ENCODE measurements around the gene MLH1. TPM values are rescaled to one million over a fixed set of nuclear protein-coding genes. Genes with fewer than 3 reads are reported as not detected.
A peak's percentile ranks its signal among the peaks of the same experiment; 100 is the strongest.

Gene MLH1
- total RNA-seq, 4 donors from 2014 or later, result 27.9 to 59.0 (median 36.3) TPM

GRCh38 chr3:37056826-37057225, 63.5 kb downstream of the MLH1 start:
- Histone ChIP-seq H3K27ac (replicated peaks in 1 of 4) (peak overlapping the region in 1 of 4 donors; percentile 18), H3K9me3 (no peaks in the 10 kb centered on the region), H3K36me3 (peaks cover 16 to 77% (median 44%) of the 10 kb centered on the region in 4 donors), H3K4me1 (peaks cover 36 to 43% (median 39%) of the 10 kb centered on the region in 4 donors), H3K27me3 (no peaks in the 10 kb centered on the region), H3K4me3 (no peak overlapping the region)
- intact Hi-C loops (cut with DNase I), result no loop called here
- DNase-seq (ENCODE audit: extremely low spot score), result no peak
- no peak for TF ChIP-seq POLR2A (IDR thresholded peaks at IDR 0.05; ENCODE audit: low read depth)
- TF ChIP-seq EP300 (IDR thresholded peaks at IDR 0.05), result no peak
- TF ChIP-seq POLR2AphosphoS5 (IDR thresholded peaks at IDR 0.05), result no peak
- no peak for TF ChIP-seq CTCF (IDR thresholded peaks at IDR 0.05)

- Histone ChIP-seq H3K36me3 (peaks cover 11 to 74% (median 46%) of the 10 kb centered on the region in 4 donors), H3K27ac (replicated peaks in 1 of 4) (no peak overlapping the region), H3K4me3 (no peak overlapping the region), H3K27me3 (no peaks in the 10 kb centered on the region), H3K4me1 (peaks cover 27 to 36% (median 33%) of the 10 kb centered on the region in 4 donors), H3K9me3 (no peaks in the 10 kb centered on the region)
- no peak for DNase-seq (ENCODE audit: extremely low spot score)
- WGBS, result 96% methylated on average over 5 of the region's 5 CpGs
- TF ChIP-seq POLR2AphosphoS5 (IDR thresholded peaks at IDR 0.05) (no peak), POLR2A (IDR thresholded peaks at IDR 0.05; ENCODE audit: low read depth) (no peak), EP300 (IDR thresholded peaks at IDR 0.05) (no peak), CTCF (IDR thresholded peaks at IDR 0.05) (no peak)
- intact Hi-C loops (cut with DNase I), result no loop called here
Observed at GRCh38 chr3:37058117-37058516, 64.8 kb downstream of the MLH1 start.

- intact Hi-C loops (cut with DNase I), result no loop called here
- Histone ChIP-seq H3K4me1 (no peaks in the 10 kb centered on the region), H3K36me3 (peaks cover 0 to 78% (median 45%) of the 10 kb centered on the region in 4 donors), H3K9me3 (no peaks in the 10 kb centered on the region), H3K4me3 (no peak overlapping the region), H3K27me3 (no peaks in the 10 kb centered on the region), H3K27ac (replicated peaks in 1 of 4) (no peak overlapping the region)
- TF ChIP-seq EP300 (IDR thresholded peaks at IDR 0.05), result no peak
- no peak for TF ChIP-seq POLR2AphosphoS5 (IDR thresholded peaks at IDR 0.05)
- no peak for TF ChIP-seq CTCF (IDR thresholded peaks at IDR 0.05)
- no peak for TF ChIP-seq POLR2A (IDR thresholded peaks at IDR 0.05; ENCODE audit: low read depth)
- 96% methylated on average over 3 of the region's 3 CpGs for WGBS
- DNase-seq (ENCODE audit: extremely low spot score), result no peak
Observed at GRCh38 chr3:37064747-37065146, 71.4 kb downstream of the MLH1 start.

- Histone ChIP-seq H3K4me3 (no peak overlapping the region), H3K27me3 (no peaks in the 10 kb centered on the region), H3K4me1 (peaks cover 0 to 10% (median 5%) of the 10 kb centered on the region in 4 donors), H3K36me3 (peaks cover 0 to 69% (median 38%) of the 10 kb centered on the region in 4 donors), H3K27ac (replicated peaks in 1 of 4) (no peak overlapping the region), H3K9me3 (no peaks in the 10 kb centered on the region)
- no peak for TF ChIP-seq POLR2A (IDR thresholded peaks at IDR 0.05; ENCODE audit: low read depth)
- TF ChIP-seq CTCF (IDR thresholded peaks at IDR 0.05), result no peak
- no peak for TF ChIP-seq EP300 (IDR thresholded peaks at IDR 0.05)
- TF ChIP-seq POLR2AphosphoS5 (IDR thresholded peaks at IDR 0.05), result no peak
- 98% methylated on average over 3 of the region's 3 CpGs for WGBS
- DNase-seq (ENCODE audit: extremely low spot score), result no peak
- intact Hi-C loops (cut with DNase I), result no loop called here
Observed at GRCh38 chr3:37067577-37067976, 74.3 kb downstream of the MLH1 start.

GRCh38 chr3:37068031-37068430, 74.7 kb downstream of the MLH1 start:
- no peak overlapping the region for H3K4me3 ChIP-seq
- DNase-seq (ENCODE audit: extremely low spot score), result no peak

More at GRCh38 chr3:37068031-37068430, 74.7 kb downstream of the MLH1 start:
- no peaks in the 10 kb centered on the region for H3K9me3 ChIP-seq
- intact Hi-C loops (cut with DNase I), result no loop called here
- H3K27ac ChIP-seq (replicated peaks in 1 of 4), result no peak overlapping the region
- peaks cover 0 to 65% (median 33%) of the 10 kb centered on the region in 4 donors for H3K36me3 ChIP-seq
- TF ChIP-seq CTCF (IDR thresholded peaks at IDR 0.05) (no peak), POLR2A (IDR thresholded peaks at IDR 0.05; ENCODE audit: low read depth) (no peak), EP300 (IDR thresholded peaks at IDR 0.05) (no peak), POLR2AphosphoS5 (IDR thresholded peaks at IDR 0.05) (no peak)
- H3K4me1 ChIP-seq, result peaks cover 0 to 14% (median 10%) of the 10 kb centered on the region in 4 donors
- WGBS, result 97% methylated on average over 1 of the region's 1 CpG
- H3K27me3 ChIP-seq, result no peaks in the 10 kb centered on the region
